ENCODE measurements around the gene IL1RAPL2.
"Not testable (repeated sequence)": the region's sequence is repeated elsewhere in the genome, so short reads cannot be mapped to it uniquely, and the experiment has no call there.

Gene IL1RAPL2

GRCh38 chrX:105723966-105724735 lies 1158.2 kb downstream of the IL1RAPL2 start:
- DNase-seq, result no peak

GRCh38 chrX:105725228-105725627 lies 1159.2 kb downstream of the IL1RAPL2 start:
- DNase-seq, result no peak

- DNase-seq, result no peak
Observed at GRCh38 chrX:105738162-105738561, 1172.2 kb downstream of the IL1RAPL2 start.

GRCh38 chrX:105744291-105744690 lies 1178.3 kb downstream of the IL1RAPL2 start:
- DNase-seq, result no peak

- no peak for DNase-seq
Observed at GRCh38 chrX:105744946-105745345, 1178.9 kb downstream of the IL1RAPL2 start.

GRCh38 chrX:105745863-105746262 lies 1179.9 kb downstream of the IL1RAPL2 start:
- no peak for DNase-seq

- no peak for DNase-seq
Observed at GRCh38 chrX:105752338-105752956, 1186.4 kb downstream of the IL1RAPL2 start.

- no peak for DNase-seq
Observed at GRCh38 chrX:105753411-105753810, 1187.4 kb downstream of the IL1RAPL2 start.

GRCh38 chrX:105754286-105754964 lies 1188.4 kb downstream of the IL1RAPL2 start:
- DNase-seq, result no peak

GRCh38 chrX:105755109-105755508 lies 1189.1 kb downstream of the IL1RAPL2 start:
- no peak for DNase-seq

- DNase-seq, result no peak
Observed at GRCh38 chrX:105758754-105759153, 1192.8 kb downstream of the IL1RAPL2 start.

GRCh38 chrX:105759598-105759997 lies 1193.6 kb downstream of the IL1RAPL2 start:
- DNase-seq, result no peak

- no peak for DNase-seq
Observed at GRCh38 chrX:105765691-105766090, 1199.7 kb downstream of the IL1RAPL2 start.

- DNase-seq, result no peak
Observed at GRCh38 chrX:105773801-105774200, 1207.8 kb downstream of the IL1RAPL2 start.

GRCh38 chrX:105775679-105776078 lies 1209.7 kb downstream of the IL1RAPL2 start:
- DNase-seq, result no peak

GRCh38 chrX:105781804-105782203 lies 1215.8 kb downstream of the IL1RAPL2 start:
- no peak for DNase-seq

GRCh38 chrX:105796877-105797276 lies 1230.9 kb downstream of the IL1RAPL2 start:
- DNase-seq, result not testable (repeated sequence)

GRCh38 chrX:105803891-105804290 lies 1237.9 kb downstream of the IL1RAPL2 start:
- no peak for DNase-seq

GRCh38 chrX:105805655-105806054 lies 1239.7 kb downstream of the IL1RAPL2 start:
- DNase-seq, result not testable (repeated sequence)

- DNase-seq, result no peak
Observed at GRCh38 chrX:105816517-105816916, 1250.5 kb downstream of the IL1RAPL2 start.
